Measurements from ENCODE around the gene HIVEP3.

The HIVEP3 gene

DNA sequence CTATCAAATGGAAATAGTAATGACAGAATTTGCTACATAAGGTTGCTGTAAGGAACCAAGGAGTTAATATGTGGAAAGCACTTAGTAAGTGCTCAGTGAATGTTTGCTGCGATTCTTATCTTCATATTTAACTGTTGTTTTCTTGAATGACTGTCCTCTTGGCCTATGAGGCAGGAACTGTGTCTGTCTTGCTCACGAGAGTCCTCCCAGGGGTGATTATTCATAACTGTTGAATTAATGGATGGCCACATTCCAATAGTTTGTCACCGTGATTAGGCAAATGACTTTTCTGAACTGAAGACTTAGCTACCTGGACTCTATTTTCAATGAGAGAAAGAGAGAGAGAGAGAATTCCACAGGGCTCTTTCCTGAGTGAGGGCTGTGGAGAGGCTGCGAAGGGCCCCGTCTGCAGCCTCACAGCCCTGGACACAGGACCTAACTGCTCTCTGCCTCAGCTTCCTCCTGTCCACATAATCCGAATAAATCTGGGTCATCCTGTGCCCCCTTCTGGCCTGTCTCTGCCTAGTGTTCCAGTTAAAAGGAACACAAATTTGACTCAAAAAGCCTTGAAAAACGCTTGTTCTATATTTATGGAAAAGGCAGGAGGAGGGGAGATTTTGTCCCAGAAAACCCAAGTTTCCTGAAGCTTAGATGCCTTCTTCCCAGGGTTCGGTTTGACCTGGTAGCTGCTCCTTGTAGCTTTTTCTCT, 442.7 kb downstream of the HIVEP3 start:
- no peak overlapping the region for H3K27ac ChIP-seq
- DNase-seq (ENCODE audit: low read depth, low spot score): peak; percentile 59

DNA sequence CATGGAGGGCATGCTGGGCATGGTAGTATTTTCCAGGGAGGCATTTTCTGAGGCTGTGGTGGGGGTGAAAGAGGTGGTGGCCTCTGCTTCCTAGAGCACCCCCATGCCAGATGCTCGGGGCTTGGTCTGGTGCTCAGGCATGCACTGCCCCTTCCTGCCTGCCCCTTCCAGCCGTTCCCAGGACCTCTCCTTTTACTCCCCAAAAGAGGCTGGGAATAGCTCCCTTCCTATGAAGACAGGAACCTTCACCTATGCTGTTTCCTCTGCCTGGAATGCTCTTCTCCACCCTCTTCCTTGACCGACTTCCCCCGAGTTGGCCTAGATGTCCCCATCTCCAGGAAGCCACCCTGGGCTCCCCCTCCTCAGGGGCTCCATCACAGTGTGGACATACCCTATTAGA, 443.4 kb downstream of the HIVEP3 start:
- H3K27ac ChIP-seq: no peak overlapping the region
- no peak for DNase-seq (ENCODE audit: low read depth, low spot score)

- DNase-seq (ENCODE audit: low read depth, low spot score): no peak
- H3K27ac ChIP-seq: peak overlapping the region; percentile 1
Observed at GRCh38 chr1:41474490-41475271, 444.0 kb downstream of the HIVEP3 start.

DNA sequence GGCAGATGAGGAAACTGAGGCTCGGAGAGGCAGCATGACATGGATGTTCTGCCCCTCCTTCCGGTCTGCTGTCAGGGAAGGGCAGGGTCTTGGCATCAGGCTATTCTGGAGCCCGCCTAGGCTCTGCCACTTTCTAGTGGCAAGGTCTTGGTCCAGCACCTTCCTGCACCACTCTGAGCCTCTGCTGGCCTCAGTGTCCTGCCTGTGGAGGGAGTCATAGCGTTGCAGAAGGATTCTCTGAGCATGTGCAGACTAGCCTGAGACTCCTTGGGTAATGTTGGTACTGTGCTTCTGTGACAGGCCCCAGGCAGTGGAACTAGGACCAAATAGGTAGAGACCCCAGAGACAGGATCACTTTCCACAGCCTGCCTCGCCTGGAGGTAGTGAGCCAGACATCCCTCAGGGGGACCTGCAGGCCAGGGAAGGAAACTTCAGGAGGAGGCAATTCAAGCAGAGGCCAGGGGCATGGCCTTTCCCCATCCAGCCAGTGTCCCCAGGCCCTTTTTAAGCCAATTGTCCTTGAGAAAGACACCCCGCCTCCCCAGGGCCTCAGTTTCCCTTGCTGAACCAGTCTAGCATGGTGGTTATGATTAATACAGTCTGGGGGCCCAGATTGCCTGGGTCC, 444.9 kb downstream of the HIVEP3 start:
- no peak for DNase-seq (ENCODE audit: low read depth, low spot score)
- no peak overlapping the region for H3K27ac ChIP-seq

- DNase-seq (ENCODE audit: low read depth, low spot score): no peak
- H3K27ac ChIP-seq: no peak overlapping the region
Observed at GRCh38 chr1:41471658-41472057, 447.1 kb downstream of the HIVEP3 start.

GRCh38 chr1:41469706-41470105, 449.0 kb downstream of the HIVEP3 start:
- DNase-seq (ENCODE audit: low read depth, low spot score): no peak

GRCh38 chr1:41468122-41468762, 450.5 kb downstream of the HIVEP3 start:
- no peak for DNase-seq (ENCODE audit: low read depth, low spot score)
- no peak overlapping the region for H3K27ac ChIP-seq

More at GRCh38 chr1:41469706-41470105, 449.0 kb downstream of the HIVEP3 start:
- no peak overlapping the region for H3K27ac ChIP-seq

DNA sequence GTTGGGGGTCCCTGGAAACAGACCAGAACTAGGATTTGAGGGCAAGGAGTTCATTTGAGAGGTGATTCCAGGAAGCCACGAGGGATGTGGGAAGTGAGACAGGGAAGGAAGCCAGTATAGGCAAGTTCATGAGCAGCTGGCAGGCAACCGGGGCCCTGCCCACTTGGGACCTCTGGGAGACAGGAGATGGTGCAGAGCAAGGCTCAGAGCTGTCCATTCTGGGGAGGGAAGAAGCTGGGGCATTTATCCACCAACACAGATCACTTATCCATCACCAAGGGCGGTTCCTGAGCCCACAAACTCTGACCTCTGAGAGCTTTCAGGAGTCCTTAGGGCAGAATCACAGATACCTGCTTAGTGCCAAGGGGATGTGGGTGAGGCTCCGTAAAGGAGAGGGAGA, 451.0 kb downstream of the HIVEP3 start:
- DNase-seq (ENCODE audit: low read depth, low spot score): no peak
- no peak overlapping the region for H3K27ac ChIP-seq

DNA sequence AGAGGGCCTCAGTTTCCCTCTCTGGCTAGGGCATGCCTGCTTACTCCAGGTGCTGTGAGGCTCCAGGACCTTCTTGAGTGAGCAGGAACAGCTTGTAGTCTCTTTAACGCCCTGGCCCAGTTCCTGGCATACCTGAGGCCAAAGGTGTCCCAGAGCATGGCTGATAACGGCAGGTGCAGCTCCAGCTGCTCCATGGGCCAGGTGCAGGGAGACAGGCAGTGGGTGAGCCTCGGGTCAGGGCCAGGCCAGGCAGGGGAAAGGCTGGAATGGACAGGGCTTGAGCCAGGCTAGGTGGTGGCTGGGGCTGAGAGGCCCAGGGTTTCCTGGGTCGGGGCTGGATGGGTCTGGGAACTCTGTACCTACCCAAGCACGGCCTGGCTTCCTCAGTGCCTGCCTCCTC, 452.6 kb downstream of the HIVEP3 start:
- H3K27ac ChIP-seq: peak overlapping the region; percentile 61
- DNase-seq (ENCODE audit: low read depth, low spot score): no peak

DNA sequence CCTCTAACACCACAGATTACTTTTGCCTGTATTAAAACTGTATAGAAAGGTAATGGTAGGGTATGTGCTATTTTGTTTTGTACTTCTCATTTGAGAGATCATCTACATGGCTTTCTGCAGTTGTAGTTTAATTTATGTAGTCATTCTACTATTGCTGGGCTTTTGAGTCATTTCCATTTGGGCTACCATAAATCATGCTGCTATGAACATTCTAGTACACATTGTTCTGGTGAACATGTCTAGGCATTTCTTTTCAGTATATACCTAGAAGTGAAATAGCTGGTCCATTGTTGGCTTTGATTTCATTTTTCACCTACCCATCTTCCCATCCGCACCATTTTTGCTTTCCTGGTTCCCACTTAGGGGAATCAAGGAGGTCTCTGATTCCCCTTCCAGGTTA, 453.0 kb downstream of the HIVEP3 start:
- H3K27ac ChIP-seq: peak overlapping the region; percentile 61
- DNase-seq (ENCODE audit: low read depth, low spot score): peak; percentile 60

DNA sequence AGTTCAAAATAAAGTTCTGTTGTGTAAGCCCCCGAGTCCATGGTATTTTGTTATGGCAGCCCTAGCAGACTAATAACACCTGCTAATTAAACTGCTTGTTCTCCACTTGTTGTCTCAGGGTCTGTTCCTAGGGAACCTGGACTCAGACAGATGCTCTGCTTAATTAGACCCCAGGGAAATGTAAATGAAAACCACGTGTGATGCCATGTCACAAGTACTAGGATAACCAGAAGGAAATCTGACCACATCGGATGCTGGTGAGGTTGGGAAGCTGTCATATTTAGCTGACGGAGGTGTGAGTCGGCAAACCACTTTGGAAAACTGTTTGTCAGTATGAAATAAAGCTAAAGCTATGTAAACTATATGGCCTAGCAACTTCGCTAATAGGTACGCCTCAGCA, 453.8 kb downstream of the HIVEP3 start:
- no peak for DNase-seq (ENCODE audit: low read depth, low spot score)
- H3K27ac ChIP-seq: no peak overlapping the region

DNA sequence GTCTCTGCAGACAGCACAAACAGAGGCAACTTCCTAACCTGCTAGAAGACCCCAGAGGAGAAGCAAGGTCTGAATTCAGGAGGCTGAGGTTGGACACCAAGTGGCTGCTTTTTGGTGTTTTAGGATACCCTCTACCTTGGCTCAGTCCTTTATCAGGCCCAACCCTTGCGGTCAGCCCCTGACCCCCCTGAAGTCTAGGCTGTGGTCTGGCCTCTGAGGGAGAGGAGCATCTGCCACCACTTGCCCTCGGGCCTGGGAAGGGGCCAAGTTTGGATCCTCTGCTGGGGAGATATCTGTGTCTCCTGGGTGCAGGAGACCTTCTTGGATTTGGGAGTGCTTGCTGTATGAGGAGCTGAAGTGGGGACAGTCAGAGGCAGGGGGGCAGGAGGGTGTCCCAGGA, 455.2 kb downstream of the HIVEP3 start:
- DNase-seq (ENCODE audit: low read depth, low spot score): no peak
- H3K27ac ChIP-seq: no peak overlapping the region

DNA sequence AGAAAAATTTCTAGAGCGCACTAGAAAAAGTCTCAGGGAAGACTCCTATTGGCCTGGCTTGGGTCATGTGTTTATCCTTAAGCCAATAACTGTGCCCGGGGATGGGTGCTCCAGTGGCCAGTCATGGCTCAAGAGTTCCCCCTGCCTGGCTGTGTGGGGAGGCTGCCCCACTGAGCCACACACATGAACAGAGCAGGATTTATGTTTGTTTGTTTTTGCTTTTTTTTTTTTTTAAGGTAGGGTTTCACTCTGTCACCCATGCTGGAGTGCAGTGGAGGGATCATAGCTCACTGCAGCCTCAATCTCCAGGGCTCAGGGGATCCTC, 456.1 kb downstream of the HIVEP3 start:
- no peak overlapping the region for H3K27ac ChIP-seq
- DNase-seq (ENCODE audit: low read depth, low spot score): no peak

DNA sequence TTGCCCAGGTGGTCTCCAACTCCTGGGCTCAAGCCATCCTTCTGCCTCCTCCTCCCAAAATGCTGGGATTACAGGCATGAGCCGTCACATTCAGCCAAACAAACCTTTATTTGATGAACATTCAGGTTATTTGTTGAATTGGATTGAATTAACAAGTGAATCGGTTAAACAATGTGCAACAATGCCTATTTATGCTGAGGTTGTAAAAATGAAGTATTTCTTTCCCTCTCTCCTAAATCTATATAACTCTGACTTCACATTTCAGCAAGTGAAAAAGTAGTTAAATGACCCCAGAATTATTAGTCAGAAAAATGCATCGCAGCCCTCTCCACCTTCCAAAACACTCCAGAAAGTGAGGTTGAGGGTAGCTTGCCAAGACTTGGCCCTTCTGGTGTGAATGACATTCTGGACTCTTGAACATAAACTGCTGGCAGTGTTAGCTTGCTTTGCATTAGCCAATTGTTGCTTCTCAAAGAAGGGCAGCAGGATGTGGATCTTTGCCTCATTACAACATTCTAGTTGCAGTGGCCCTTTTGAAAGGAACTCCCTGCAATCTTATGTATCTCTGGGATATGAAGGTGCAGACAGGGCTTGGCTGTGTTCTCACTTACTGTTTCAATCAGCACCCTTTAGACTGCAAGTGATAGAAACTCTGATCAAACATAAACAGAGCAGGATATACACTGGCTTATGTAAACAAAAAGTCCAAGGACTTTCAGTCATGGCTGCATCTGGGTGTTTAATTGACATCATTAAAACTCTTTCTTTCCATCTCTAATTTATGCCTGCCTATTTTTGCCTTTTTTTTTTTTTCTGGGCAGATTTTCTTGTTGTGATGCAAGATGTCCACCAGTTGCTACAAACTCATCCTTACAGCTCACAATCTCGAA, 456.7 kb downstream of the HIVEP3 start:
- no peak for DNase-seq (ENCODE audit: low read depth, low spot score)
- H3K27ac ChIP-seq: no peak overlapping the region

GRCh38 chr1:41456847-41457540, 461.7 kb downstream of the HIVEP3 start:
- no peak overlapping the region for H3K27ac ChIP-seq
- DNase-seq (ENCODE audit: low read depth, low spot score): no peak

Data from epithelial cell of prostate (primary cell).